H9 (cell line): ENCODE data around the gene ISY1. TPM values are rescaled to one million over a fixed set of nuclear protein-coding genes. Genes with fewer than 3 reads are reported as not detected.

Experiments
- DNase-seq: peaks from one replicate; pipeline ENCODE4 v3.0.0-alpha.2; 2017
- H2AFZ ChIP-seq: one replicate; pipeline ENCODE4 v1.6.1; 2013; ENCODE audit warnings: mild to moderate bottlenecking, low read length, control low read depth, moderate library complexity
- H2AK5ac ChIP-seq: 2 replicates; pipeline ENCODE4 v1.6.1; 2013; ENCODE audit warnings: low read length, control low read depth, mixed read lengths; ENCODE audit not compliant: insufficient read length
- H2BK120ac ChIP-seq: one replicate; pipeline ENCODE4 v1.6.1; 2013; ENCODE audit warnings: low read depth, mild to moderate bottlenecking, low read length, control low read depth, inconsistent platforms; ENCODE audit not compliant: poor library complexity, severe bottlenecking
- H2BK12ac ChIP-seq: 2 replicates; pipeline ENCODE4 v1.6.1; 2013; ENCODE audit warnings: low read length, control low read depth, mixed read lengths, low read depth; ENCODE audit not compliant: insufficient read length
- H2BK15ac ChIP-seq: 2 replicates; pipeline ENCODE4 v1.6.1; 2013; ENCODE audit warnings: low read depth, low read length, control low read depth
- H2BK20ac ChIP-seq: one replicate; pipeline ENCODE4 v1.6.1; 2013; ENCODE audit warnings: low read depth, mild to moderate bottlenecking, low read length, control low read depth, inconsistent platforms; ENCODE audit not compliant: poor library complexity, severe bottlenecking
- H2BK5ac ChIP-seq: 2 replicates; pipeline ENCODE4 v1.6.1; 2013; ENCODE audit warnings: low read length, control low read depth, mixed read lengths; ENCODE audit not compliant: insufficient read length
- H3K14ac ChIP-seq: 2 replicates; pipeline ENCODE4 v1.6.1; 2013; ENCODE audit warnings: low read length, control low read depth; ENCODE audit not compliant: insufficient read depth
- H3K18ac ChIP-seq: 2 replicates; pipeline ENCODE4 v1.6.1; 2013; ENCODE audit warnings: low read depth, mild to moderate bottlenecking, mixed read lengths, low read length, control low read depth; ENCODE audit not compliant: insufficient read length
- H3K23ac ChIP-seq: 2 replicates; pipeline ENCODE4 v1.6.1; 2013; ENCODE audit warnings: low read length, control low read depth, mixed read lengths, low read depth; ENCODE audit not compliant: insufficient read length
- H3K23me2 ChIP-seq: 2 replicates; pipeline ENCODE4 v1.6.1; 2013; ENCODE audit warnings: low read depth, mild to moderate bottlenecking, mixed read lengths, low read length, control low read depth; ENCODE audit not compliant: insufficient read length, poor library complexity, severe bottlenecking
- H3K27ac ChIP-seq: 2 replicates; pipeline ENCODE4 v1.5.1; 2013; ENCODE audit warnings: low read length, control low read depth, mixed read lengths, low read depth; ENCODE audit not compliant: insufficient read length
- H3K27me3 ChIP-seq: 2 replicates; pipeline ENCODE4 v1.6.1; 2013; ENCODE audit warnings: low read length, control low read depth, inconsistent platforms; ENCODE audit not compliant: insufficient read depth
- H3K4ac ChIP-seq: 2 replicates; pipeline ENCODE4 v1.6.1; 2013; ENCODE audit warnings: low read depth, mild to moderate bottlenecking, control low read depth, inconsistent platforms, low read length, moderate library complexity
- H3K4me1 ChIP-seq: 2 replicates; pipeline ENCODE4 v1.6.1; 2013; ENCODE audit warnings: low read length, control low read depth, inconsistent platforms; ENCODE audit not compliant: insufficient read depth
- H3K4me2 ChIP-seq: 2 replicates; pipeline ENCODE4 v1.6.1; 2013; ENCODE audit warnings: low read length, control low read depth, mixed read lengths; ENCODE audit not compliant: insufficient read length, insufficient read depth
- H3K56ac ChIP-seq: 2 replicates; pipeline ENCODE4 v1.6.1; 2013; ENCODE audit warnings: low read depth, mild to moderate bottlenecking, mixed read lengths, low read length, control low read depth; ENCODE audit not compliant: insufficient read length
- H3K79me1 ChIP-seq: 2 replicates; pipeline ENCODE4 v1.6.1; 2013; ENCODE audit warnings: low read depth, mild to moderate bottlenecking, moderate library complexity, low read length, control low read depth, inconsistent platforms; ENCODE audit not compliant: insufficient read depth, poor library complexity, severe bottlenecking
- H3K79me2 ChIP-seq: 2 replicates; pipeline ENCODE4 v1.6.1; 2013; ENCODE audit warnings: low read length, control low read depth, inconsistent platforms; ENCODE audit not compliant: insufficient read depth
- H3K9ac ChIP-seq: 2 replicates; pipeline ENCODE4 v1.6.1; 2013; ENCODE audit warnings: low read length, control low read depth, mixed read lengths; ENCODE audit not compliant: insufficient read length; ENCODE audit errors: extremely low read depth
- H3K9me3 ChIP-seq: one replicate; pipeline ENCODE4 v1.6.1; 2013; ENCODE audit warnings: low read depth, low read length, inconsistent platforms; ENCODE audit not compliant: control insufficient read depth
- H3T11ph ChIP-seq: one replicate; pipeline ENCODE4 v1.6.1; 2013; ENCODE audit warnings: mild to moderate bottlenecking, low read length, control low read depth, inconsistent platforms
- H4K20me1 ChIP-seq: one replicate; pipeline ENCODE4 v1.6.1; 2013; ENCODE audit not compliant: control insufficient read depth, insufficient read length, insufficient read depth
- H4K5ac ChIP-seq: 2 replicates; pipeline ENCODE4 v1.6.1; 2013; ENCODE audit warnings: low read depth, mild to moderate bottlenecking, mixed read lengths, low read length, control low read depth; ENCODE audit not compliant: insufficient read length
- H4K8ac ChIP-seq: replicated peaks from 2 replicates; pipeline ENCODE4 v1.6.1; 2013; ENCODE audit warnings: low read length, control low read depth, mixed read lengths, low read depth; ENCODE audit not compliant: insufficient read length
- H4K91ac ChIP-seq: 2 replicates; pipeline ENCODE4 v1.6.1; 2013; ENCODE audit warnings: low read depth, mild to moderate bottlenecking, moderate library complexity, mixed read lengths, low read length, control low read depth; ENCODE audit not compliant: insufficient read length
- H3K27ac Mint-ChIP-seq, 3 experiments: 2 replicates in 2 of 3; 3 replicates in 1 of 3; pipeline ENCODE4 v1.8.0; 2020 to 2021; ENCODE audit warnings: mixed read lengths in 3 of 3, mild to moderate bottlenecking in 1 of 3, moderate library complexity in 1 of 3
- H3K27me3 Mint-ChIP-seq: 2 replicates; pipeline ENCODE4 v1.8.0; 2021; ENCODE audit warnings: low read depth, mild to moderate bottlenecking, moderate library complexity, mixed read lengths
- H3K36me3 Mint-ChIP-seq, 3 experiments: 2 replicates in 2 of 3; 3 replicates in 1 of 3; pipeline ENCODE4 v1.8.0; 2020 to 2021; ENCODE audit warnings: low read depth in 3 of 3, mixed read lengths in 3 of 3; ENCODE audit not compliant: insufficient read depth in 1 of 3
- H3K4me1 Mint-ChIP-seq, 2 experiments: 2 replicates each; pipeline ENCODE4 v1.8.0; 2020; ENCODE audit warnings: mixed read lengths in 2 of 2
- H3K4me3 Mint-ChIP-seq, 2 experiments: 2 replicates in 1 of 2; 3 replicates in 1 of 2; pipeline ENCODE4 v1.8.0; 2020 to 2021; ENCODE audit warnings: mild to moderate bottlenecking in 2 of 2, mixed read lengths in 2 of 2, moderate library complexity in 1 of 2
- H3K9me3 Mint-ChIP-seq, 2 experiments: 2 replicates in 1 of 2; 3 replicates in 1 of 2; pipeline ENCODE4 v1.8.0; 2020; ENCODE audit warnings: mild to moderate bottlenecking in 2 of 2, mixed read lengths in 2 of 2, moderate library complexity in 1 of 2
- WGBS: extraction: QIAGEN DNeasy Blood & Tissue Kit; methylation state at CpG from one replicate; pipeline ENCODE4 v1.1.7; 2013; ENCODE audit warnings: missing lambda C conversion rate, low lambda C conversion rate, mixed read lengths; ENCODE audit not compliant: insufficient read length; ENCODE audit errors: extremely low coverage; 5-methylcytosine and 5-hydroxymethylcytosine counted together
- long read RNA-seq: library from polyadenylated mRNA; unstranded; transcript quantifications from one replicate; pipeline ENCODE4 v2.0.0, GENCODE V29; 2020
- total RNA-seq: library from RNA; stranded (reverse); gene quantifications from 2 replicates; pipeline ENCODE4 v1.2.1, GENCODE V29; 2021
- TF ChIP-seq, protein P1 (sequence below): fragments of 200-600 bp; sonication (generic); conservative IDR thresholded peaks from 3 replicates; pipeline ENCODE4 v1.8.0; 2021; ENCODE audit warnings: antibody characterized with exemption, mild to moderate bottlenecking

The ISY1 gene
- 28.1 TPM in 2 replicates for total RNA-seq
- long read RNA-seq, transcript ISY1-202 (11 exons, 988 nt) = minor isoform, 8 of 147 reads
- long read RNA-seq, transcript ISY1-203 (11 exons, 3,842 nt) = major isoform, 135 of 147 reads
- long read RNA-seq, partial matches to known transcripts = 0 of 147 reads
- long read RNA-seq, other reads (novel, unspliced or antisense) = 4 of 147 reads

- H3T11ph ChIP-seq = peak within 1 kb of the TSS; percentile 95
- no peak within 1 kb of the TSS for H2AK5ac ChIP-seq
- Mint-ChIP-seq H3K27me3 (peaks cover 4% of the 10 kb centered on the region; the same call in 1 of the 2 replicates), H3K36me3 (peaks cover 3 to 24% (median 21%) of the 10 kb centered on the region in 3 experiments; a peak in 6 of 7 replicates), H3K4me1 (peaks cover 18 to 21% of the 10 kb centered on the region in 2 experiments), H3K9me3 (no peaks in the 10 kb centered on the region), H3K4me3 (peak within 1 kb of the TSS; percentile 88 to 94), H3K27ac (peak within 1 kb of the TSS; percentile 100)
- H3K27me3 ChIP-seq = no peaks in the 10 kb centered on the region
- no peak within 1 kb of the TSS for H3K23ac ChIP-seq
- peak; percentile 93 for DNase-seq
- H3K79me1 ChIP-seq = no peaks in the 10 kb centered on the region
- no peak within 1 kb of the TSS for H4K91ac ChIP-seq
- H3K9me3 ChIP-seq = no peaks in the 10 kb centered on the region
- H2AFZ ChIP-seq = peak within 1 kb of the TSS; percentile 71
- peak within 1 kb of the TSS; percentile 97 for H4K5ac ChIP-seq
- peak within 1 kb of the TSS; percentile 100 for H3K18ac ChIP-seq
- no peaks in the 10 kb centered on the region; the same call in 1 of the 2 replicates for H3K4me1 ChIP-seq
- WGBS = no CpG with 5 or more reads among the region's 67 CpGs
- peak within 1 kb of the TSS; percentile 96 for H3K14ac ChIP-seq
- H2BK5ac ChIP-seq = peak within 1 kb of the TSS; percentile 73
- H4K8ac ChIP-seq = no peak within 1 kb of the TSS
- peak within 1 kb of the TSS; percentile 92 for H3K9ac ChIP-seq
- TF ChIP-seq, protein P1, sequence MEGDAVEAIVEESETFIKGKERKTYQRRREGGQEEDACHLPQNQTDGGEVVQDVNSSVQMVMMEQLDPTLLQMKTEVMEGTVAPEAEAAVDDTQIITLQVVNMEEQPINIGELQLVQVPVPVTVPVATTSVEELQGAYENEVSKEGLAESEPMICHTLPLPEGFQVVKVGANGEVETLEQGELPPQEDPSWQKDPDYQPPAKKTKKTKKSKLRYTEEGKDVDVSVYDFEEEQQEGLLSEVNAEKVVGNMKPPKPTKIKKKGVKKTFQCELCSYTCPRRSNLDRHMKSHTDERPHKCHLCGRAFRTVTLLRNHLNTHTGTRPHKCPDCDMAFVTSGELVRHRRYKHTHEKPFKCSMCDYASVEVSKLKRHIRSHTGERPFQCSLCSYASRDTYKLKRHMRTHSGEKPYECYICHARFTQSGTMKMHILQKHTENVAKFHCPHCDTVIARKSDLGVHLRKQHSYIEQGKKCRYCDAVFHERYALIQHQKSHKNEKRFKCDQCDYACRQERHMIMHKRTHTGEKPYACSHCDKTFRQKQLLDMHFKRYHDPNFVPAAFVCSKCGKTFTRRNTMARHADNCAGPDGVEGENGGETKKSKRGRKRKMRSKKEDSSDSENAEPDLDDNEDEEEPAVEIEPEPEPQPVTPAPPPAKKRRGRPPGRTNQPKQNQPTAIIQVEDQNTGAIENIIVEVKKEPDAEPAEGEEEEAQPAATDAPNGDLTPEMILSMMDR = peak; percentile 84
- H3K79me2 ChIP-seq = no peaks in the 10 kb centered on the region; the same call in 1 of the 2 replicates
- peak within 1 kb of the TSS; percentile 68 for H3K56ac ChIP-seq
- H3K4ac ChIP-seq = no peak within 1 kb of the TSS; the same call in 1 of the 2 replicates
- H2BK15ac ChIP-seq = no peak within 1 kb of the TSS
- H2BK120ac ChIP-seq = no peak within 1 kb of the TSS
- H3K27ac ChIP-seq = peak within 1 kb of the TSS; percentile 95
- H2BK12ac ChIP-seq = peak within 1 kb of the TSS; percentile 94
- no peaks in the 10 kb centered on the region for H4K20me1 ChIP-seq
- H3K23me2 ChIP-seq = peaks cover 3% of the 10 kb centered on the region
- no peak within 1 kb of the TSS for H2BK20ac ChIP-seq
- H3K4me2 ChIP-seq = peak within 1 kb of the TSS; percentile 72
These were observed at the start of gene ISY1 for GRCh38 chr3:129160891-129161859. Gene ISY1 (minus strand): TSS chr3:129161063. CDS start chr3:129160975, 88 bp downstream.
